Ammon's horn (tissue), 1 donor: ENCODE results near the gene KLK10.
A peak's percentile ranks its signal among the peaks of the same experiment; 100 is the strongest.
"Not testable (repeated sequence)": the region's sequence is repeated elsewhere in the genome, so short reads cannot be mapped to it uniquely, and the experiment has no call there.

ENCODE experiments used
- DNase-seq: peaks from one replicate; pipeline ENCODE4 v3.0.0-alpha.2; 2016; ENCODE audit warnings: low spot score

The KLK10 gene

GRCh38 chr19:51002089-51002532 is 17.4 kb downstream of the KLK10 start:
- DNase-seq = no peak

GRCh38 chr19:51001515-51001914 is 18.0 kb downstream of the KLK10 start, which contains the start of gene KLK8:
KLK8 (minus strand) TSS chr19:51001604; CDS start chr19:51001167, 437 bp downstream.
- DNase-seq = no peak

- no peak for DNase-seq
Measured at GRCh38 chr19:51000981-51001380, 18.5 kb downstream of the KLK10 start.

GRCh38 chr19:51000426-51000825 is 19.1 kb downstream of the KLK10 start:
- DNase-seq = no peak

GRCh38 chr19:50998686-50999085 is 20.8 kb downstream of the KLK10 start:
- no peak for DNase-seq

- DNase-seq = no peak
Measured at GRCh38 chr19:50998061-50998460, 21.4 kb downstream of the KLK10 start.

GRCh38 chr19:50994129-50994528 is 25.4 kb downstream of the KLK10 start:
- DNase-seq = no peak

GRCh38 chr19:50992666-50993035 is 26.9 kb downstream of the KLK10 start:
- no peak for DNase-seq

GRCh38 chr19:50984416-50984815 is 35.1 kb downstream of the KLK10 start:
- DNase-seq = not testable (repeated sequence)

GRCh38 chr19:50983625-50984292 is 35.8 kb downstream of the KLK10 start, which contains the start of gene KLK7:
KLK7 (minus strand) TSS chr19:50983917; CDS start chr19:50982399, 1,518 bp downstream.
- no peak for DNase-seq

- DNase-seq = no peak
Measured at GRCh38 chr19:50982186-50982585, 37.3 kb downstream of the KLK10 start.

GRCh38 chr19:50981587-50982146 is 37.8 kb downstream of the KLK10 start:
- DNase-seq = no peak

- no peak for DNase-seq
Measured at GRCh38 chr19:50980208-50980607, 39.3 kb downstream of the KLK10 start.

- DNase-seq = no peak
Measured at GRCh38 chr19:50979758-50980157, 39.8 kb downstream of the KLK10 start.

GRCh38 chr19:50978772-50979390 is 40.6 kb downstream of the KLK10 start:
- DNase-seq = no peak

GRCh38 chr19:50977626-50978025 is 41.9 kb downstream of the KLK10 start:
- no peak for DNase-seq

GRCh38 chr19:50975766-50976165 is 43.7 kb downstream of the KLK10 start:
- DNase-seq = no peak

- no peak for DNase-seq
Measured at GRCh38 chr19:50974702-50975556, 44.6 kb downstream of the KLK10 start.

- no peak for DNase-seq
Measured at GRCh38 chr19:50972795-50973376, 46.6 kb downstream of the KLK10 start.

GRCh38 chr19:50969810-50970209 is 49.7 kb downstream of the KLK10 start:
- DNase-seq = not testable (repeated sequence)

- DNase-seq = peak; percentile 93
Measured at GRCh38 chr19:50969413-50969760, 50.1 kb downstream of the KLK10 start, which contains the start of gene KLK6. KLK6 (minus strand) TSS chr19:50969591; CDS start chr19:50968104, 1,487 bp downstream.
